GM18511 (cell line): ENCODE data around the gene SLC50A1.

Experiments used
- ATAC-seq: cut with Tn5 transposase; IDR thresholded peaks from one replicate; pipeline ENCODE4 v1.9.1; 2021; ENCODE audit warnings: mild to moderate bottlenecking, moderate library complexity; ENCODE audit not compliant: unreplicated experiment

The SLC50A1 gene

DNA sequence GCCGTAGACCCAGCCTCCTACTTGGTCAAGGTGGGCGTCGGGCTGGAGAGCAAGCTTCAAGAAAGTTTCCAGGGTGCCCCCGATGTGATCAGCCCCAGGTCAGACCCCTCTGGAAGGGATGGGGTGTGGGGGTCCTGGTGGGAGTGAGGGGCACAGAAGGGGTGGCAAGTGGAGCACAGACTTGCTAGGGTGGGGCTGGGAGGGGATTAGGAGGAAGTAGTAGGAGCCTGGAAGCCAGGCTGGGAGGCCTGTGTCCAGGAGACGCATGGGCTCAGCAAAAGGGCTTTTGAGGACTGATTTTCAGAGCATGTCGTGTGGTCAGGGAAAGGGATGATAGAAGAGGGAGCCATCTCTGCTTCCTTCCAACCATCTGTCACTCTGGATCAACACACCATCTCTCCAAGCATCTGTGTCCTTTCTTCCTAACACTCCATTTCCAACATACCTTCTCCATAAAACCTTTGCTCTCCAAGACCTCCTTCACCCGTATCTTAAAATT is 46.4 kb downstream of the SLC50A1 start:
- no peak for ATAC-seq

DNA sequence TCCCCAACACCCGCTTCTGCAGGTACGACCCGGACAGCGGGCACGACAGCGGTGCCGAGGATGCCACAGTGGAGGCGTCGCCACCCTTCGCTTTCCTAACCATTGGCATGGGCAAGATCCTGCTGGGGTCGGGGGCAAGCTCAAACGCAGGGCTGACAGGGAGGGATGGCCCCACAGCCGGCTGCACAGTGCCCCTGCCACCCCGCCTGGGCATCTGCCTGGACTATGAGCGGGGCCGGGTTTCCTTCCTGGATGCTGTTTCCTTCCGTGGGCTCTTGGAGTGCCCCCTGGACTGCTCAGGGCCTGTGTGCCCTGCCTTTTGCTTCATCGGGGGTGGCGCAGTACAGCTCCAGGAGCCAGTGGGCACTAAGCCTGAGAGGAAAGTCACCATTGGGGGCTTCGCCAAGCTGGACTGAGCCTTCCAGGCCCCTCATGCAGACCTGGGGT is 48.1 kb downstream of the SLC50A1 start:
- no peak for ATAC-seq

DNA sequence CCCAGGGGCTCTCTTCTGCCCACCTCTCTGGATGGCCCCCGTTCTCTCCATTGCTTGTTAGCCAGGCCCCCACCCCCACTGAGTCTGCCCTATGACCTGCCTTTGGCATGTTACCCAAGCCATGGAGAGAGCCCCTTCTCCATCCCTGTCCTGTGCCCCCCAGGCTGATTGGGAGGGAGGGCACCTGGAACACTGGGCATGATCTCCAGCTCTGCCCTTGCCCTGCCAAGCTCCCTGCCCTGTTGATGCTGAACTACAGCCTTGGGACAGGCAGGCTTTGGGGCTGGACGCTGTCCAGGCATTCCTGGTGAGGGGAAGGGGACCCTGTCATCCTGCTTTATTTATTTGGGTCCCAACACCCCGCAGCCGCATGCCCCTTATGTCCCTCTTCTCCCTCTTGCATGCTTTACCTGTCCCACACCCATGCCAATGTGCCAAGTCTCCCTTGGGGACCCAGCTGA is 48.7 kb downstream of the SLC50A1 start:
- no peak for ATAC-seq

DNA sequence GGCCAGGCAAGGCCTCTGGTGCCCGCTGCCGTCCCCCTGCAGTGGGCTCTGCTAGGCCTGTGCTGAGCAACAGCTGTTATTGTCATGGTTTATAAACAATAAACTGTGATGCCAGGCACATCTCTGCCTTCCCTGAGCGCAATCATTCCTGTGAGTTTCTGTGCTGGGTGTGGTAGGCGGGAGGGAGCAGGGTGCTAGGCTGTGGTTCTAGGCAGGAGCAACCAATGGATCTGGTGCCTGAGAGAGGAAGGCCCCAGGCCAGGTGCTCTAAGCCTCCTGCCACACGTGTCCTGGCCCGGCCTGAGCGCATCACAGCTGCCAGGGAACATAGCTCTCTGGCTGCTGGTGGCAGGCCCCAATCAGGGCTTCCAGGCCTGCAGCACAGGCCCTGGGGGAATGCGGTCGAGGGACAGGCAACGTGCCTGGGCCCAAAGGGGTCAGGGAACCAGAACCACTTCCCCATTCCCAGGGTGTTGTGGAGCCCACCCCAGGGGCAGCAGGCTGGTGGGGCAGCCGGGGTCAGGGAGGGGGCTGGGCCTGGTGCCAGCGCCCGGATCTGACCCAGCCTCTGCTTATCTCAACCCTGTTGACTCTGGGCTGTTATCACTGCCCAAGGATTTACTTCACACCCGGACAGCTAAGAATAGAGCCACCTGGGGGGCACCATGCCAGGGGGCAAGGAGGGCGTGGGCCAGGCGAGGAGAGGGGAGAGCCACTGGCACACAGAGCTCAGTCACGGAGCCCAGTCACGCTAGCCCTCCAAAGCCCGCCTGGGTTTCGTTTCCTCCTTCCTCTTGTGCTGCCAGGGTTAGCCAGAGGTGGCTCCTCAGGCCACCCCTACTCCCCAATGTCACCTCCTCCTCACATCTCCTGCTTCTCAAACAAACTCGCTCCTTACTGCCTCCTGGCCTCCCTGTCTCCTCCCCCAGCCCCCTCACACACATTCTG is 49.5 kb downstream of the SLC50A1 start:
- peak; percentile 92 for ATAC-seq

DNA sequence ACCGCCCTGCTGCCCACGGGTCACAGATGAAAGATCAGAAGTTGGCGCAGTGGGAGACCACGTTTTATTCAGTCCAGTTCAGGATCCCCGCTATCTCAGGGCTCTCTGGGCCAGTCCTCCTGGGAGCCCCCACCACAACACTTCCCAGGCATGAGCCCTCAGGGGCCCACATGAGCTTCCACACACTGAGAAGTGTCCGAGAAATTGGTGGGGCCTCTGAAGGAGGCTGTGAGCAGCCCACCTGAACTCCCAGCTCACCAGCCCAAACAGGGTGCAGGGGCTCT is 50.1 kb downstream of the SLC50A1 start:
- ATAC-seq: no peak

DNA sequence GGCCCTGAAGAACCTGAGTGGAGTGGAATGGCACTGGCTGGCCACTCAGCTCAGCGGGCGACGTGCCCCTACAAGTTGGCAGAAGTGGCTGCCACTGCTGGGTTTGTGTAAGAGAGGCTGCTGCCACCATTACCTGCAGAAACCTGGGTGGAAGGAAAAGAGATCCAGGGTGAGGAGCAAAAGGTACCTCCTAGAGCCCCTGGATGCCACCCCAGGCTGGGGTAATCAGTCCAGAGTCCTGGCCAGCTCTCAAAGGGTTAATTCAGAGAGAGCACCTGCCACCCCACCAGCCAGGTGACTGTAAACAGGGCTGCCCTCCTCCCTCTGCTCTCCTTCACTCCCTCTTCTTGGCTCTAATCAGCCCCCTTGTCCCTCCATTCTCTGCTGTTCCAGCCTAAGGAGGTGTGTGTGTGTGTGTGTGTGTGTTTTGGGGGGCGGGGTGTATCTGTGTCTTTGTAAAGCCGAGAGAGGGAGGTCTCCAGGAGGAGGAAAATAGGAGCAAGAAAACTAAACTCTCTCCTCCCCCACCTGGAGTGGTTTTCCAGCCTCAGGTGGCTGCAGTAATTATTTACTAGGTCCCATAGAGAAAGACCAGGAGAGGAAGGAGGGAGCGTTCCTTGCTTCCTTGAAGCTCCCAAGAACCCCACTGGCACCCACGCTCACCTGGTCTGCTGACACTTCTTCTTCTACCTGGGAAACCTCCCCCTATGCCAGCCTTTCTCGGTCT is 50.6 kb downstream of the SLC50A1 start:
- ATAC-seq: no peak

DNA sequence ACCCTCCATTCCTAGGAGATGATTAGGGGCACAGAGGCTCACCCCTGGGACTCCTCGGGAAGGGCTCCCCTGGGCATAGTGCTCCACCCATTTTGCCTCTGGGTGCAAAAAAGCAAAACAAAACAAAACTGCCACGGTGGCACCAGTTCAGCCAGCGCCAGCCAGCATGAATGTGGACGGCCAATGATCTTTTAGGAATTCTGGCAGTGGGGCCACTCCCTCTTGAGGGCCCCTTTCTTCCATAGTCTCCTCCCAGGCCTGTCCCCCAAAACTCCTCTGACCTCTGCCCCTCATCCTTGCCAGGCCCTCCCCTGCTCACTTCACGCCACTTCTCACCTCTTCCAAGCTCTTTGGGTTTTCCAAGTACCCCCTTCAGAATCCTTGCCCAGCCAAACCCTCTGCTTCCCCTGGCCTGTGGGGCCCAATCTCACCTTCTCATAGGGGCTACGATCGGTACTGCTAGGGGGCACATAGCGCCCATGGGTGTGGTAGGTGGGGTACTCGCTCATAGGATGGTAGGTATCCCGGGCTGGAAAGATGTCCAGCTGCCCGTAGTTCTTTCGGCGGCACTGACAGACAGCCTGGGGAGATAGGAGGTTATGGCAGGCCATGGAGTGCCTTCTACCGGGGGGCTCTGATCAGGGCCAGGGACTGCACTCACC is 51.3 kb downstream of the SLC50A1 start:
- no peak for ATAC-seq

DNA sequence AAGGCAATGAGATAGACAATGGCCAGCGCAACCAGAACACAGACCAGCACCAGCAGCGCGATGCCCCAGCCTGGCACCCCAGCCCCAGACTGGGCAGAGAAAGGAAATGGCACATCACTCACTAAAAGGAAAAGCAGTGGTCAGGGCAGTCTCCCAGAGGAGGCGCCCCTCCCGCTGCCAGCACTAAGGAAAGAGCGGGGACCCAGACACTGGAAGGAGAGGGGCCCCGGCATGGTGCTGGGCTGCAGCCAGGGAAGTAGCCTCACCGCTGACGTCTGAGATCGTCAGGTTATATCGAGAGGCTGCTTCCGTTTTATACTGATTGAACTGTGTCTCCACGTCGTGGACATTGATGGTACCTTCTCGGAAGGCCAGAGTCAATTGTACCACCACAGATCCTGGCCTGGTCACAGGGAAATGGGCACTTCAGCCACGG is 51.8 kb downstream of the SLC50A1 start:
- no peak for ATAC-seq

DNA sequence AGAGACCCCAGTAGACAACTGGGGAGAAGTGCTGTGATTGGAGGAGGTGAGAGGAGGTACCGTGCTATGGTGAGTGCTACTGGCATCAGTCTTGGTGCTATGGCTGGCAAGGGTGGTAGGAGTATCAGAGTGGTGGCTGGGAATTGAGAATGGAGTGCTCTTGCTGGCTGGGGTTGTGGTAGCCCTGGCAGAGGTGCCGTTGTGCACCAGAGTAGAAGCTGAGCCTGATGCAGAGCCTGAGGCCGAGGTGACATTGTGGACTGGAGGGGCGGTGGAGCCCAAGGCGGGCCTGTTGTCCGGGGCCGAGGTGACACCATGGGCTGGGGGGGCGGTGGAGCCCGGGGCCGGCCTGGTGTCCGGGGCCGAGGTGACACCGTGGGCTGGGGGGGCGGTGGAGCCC is 52.6 kb downstream of the SLC50A1 start:
- no peak for ATAC-seq
